Caco-2 (cell line): ENCODE data around the gene PDE2A. TPM values are rescaled to one million over a fixed set of nuclear protein-coding genes. Genes with fewer than 3 reads are reported as not detected.

Experiments used
- BruUV-seq: library from RNA; stranded (reverse); fragments of 400-500 nt; replicated peaks from 2 replicates; lab custom pipeline; 2021; lab: Mats Ljungman, UMichigan
- CTCF ChIA-PET: fragments of 300-600 bp; sonication (Branson Sonifier 250); formaldehyde crosslinking; loops from one replicate; lab custom pipeline; 2022; ENCODE audit warnings: antibody characterized with exemption; lab: Charles Lee
- POLR2A ChIA-PET: fragments of 300-600 bp; sonication (Branson Sonifier 250); formaldehyde crosslinking; loops from one replicate; lab custom pipeline; 2022; ENCODE audit warnings: antibody characterized with exemption; lab: Charles Lee
- DNase-seq, 2 experiments: peaks; one replicate each; pipeline versions ENCODE4 v3.0.0 to v3.0.0-alpha.2; 2020 to 2022
- H3K27me3 ChIP-seq: replicated peaks from 2 replicates; pipeline ENCODE4 v1.6.0; 2011; ENCODE audit warnings: low read length; ENCODE audit not compliant: control insufficient read depth, insufficient read depth
- H3K36me3 ChIP-seq: 2 replicates; pipeline ENCODE4 v1.5.1; 2011; ENCODE audit warnings: low read length; ENCODE audit not compliant: control insufficient read depth, insufficient read depth
- H3K4me1 ChIP-seq: fragments of 250-450 bp; sonication (Bioruptor Pico); 2 replicates; pipeline ENCODE4 v1.5.1; 2020; ENCODE audit warnings: mild to moderate bottlenecking
- H3K4me3 ChIP-seq: 2 replicates; pipeline ENCODE4 v1.5.1; 2011; ENCODE audit warnings: low read depth, mild to moderate bottlenecking, control low read depth, low read length
- H3K9me3 ChIP-seq: fragments of 250-450 bp; sonication (Bioruptor Pico); 2 replicates; pipeline ENCODE4 v1.5.1; 2020; ENCODE audit warnings: mild to moderate bottlenecking, moderate library complexity
- H3K27ac Mint-ChIP-seq: one replicate; pipeline ENCODE4 v1.8.0; 2022; ENCODE audit warnings: mixed read lengths; ENCODE audit not compliant: unreplicated experiment
- H3K27me3 Mint-ChIP-seq: one replicate; pipeline ENCODE4 v1.8.0; 2022; ENCODE audit warnings: mixed read lengths; ENCODE audit not compliant: insufficient read depth, unreplicated experiment
- H3K36me3 Mint-ChIP-seq: one replicate; pipeline ENCODE4 v1.8.0; 2022; ENCODE audit warnings: mild to moderate bottlenecking, mixed read lengths; ENCODE audit not compliant: insufficient read depth, unreplicated experiment
- H3K4me1 Mint-ChIP-seq: one replicate; pipeline ENCODE4 v1.8.0; 2022; ENCODE audit warnings: low read depth, mixed read lengths; ENCODE audit not compliant: unreplicated experiment
- H3K4me3 Mint-ChIP-seq: one replicate; pipeline ENCODE4 v1.8.0; 2022; ENCODE audit warnings: mild to moderate bottlenecking, moderate library complexity, mixed read lengths; ENCODE audit not compliant: unreplicated experiment
- H3K9me3 Mint-ChIP-seq: one replicate; pipeline ENCODE4 v1.8.0; 2022; ENCODE audit warnings: mixed read lengths; ENCODE audit not compliant: unreplicated experiment
- intact Hi-C: fragments of 100-400 bp; cut with micrococcal nuclease; formaldehyde crosslinking; loops from one replicate; pipeline ENCODE4 v1.10.0; 2022; ENCODE audit not compliant: unreplicated experiment
- total RNA-seq: library from RNA; stranded (reverse); gene quantifications from 2 replicates; pipeline ENCODE4 v1.2.3, GENCODE V29; 2022
- TF ChIP-seq, protein P1 (sequence below), 2 experiments: fragments of 200-600 bp in 1 of 2; IDR thresholded peaks; 1 replicate in 1 of 2; 2 replicates in 1 of 2; pipeline versions ENCODE4 v1.5.1 to v1.8.0; 2011 to 2022; ENCODE audit warnings: antibody characterized with exemption in 1 of 2, control low read depth in 1 of 2, inconsistent platforms in 1 of 2, low read depth in 1 of 2, low read length in 1 of 2, mild to moderate bottlenecking in 1 of 2, moderate library complexity in 1 of 2; ENCODE audit not compliant: insufficient read depth in 1 of 2, severe bottlenecking in 1 of 2, unreplicated experiment in 1 of 2

PDE2A gene
- total RNA-seq, 1 experiment from 2014 or later, result 1.4 TPM

DNA sequence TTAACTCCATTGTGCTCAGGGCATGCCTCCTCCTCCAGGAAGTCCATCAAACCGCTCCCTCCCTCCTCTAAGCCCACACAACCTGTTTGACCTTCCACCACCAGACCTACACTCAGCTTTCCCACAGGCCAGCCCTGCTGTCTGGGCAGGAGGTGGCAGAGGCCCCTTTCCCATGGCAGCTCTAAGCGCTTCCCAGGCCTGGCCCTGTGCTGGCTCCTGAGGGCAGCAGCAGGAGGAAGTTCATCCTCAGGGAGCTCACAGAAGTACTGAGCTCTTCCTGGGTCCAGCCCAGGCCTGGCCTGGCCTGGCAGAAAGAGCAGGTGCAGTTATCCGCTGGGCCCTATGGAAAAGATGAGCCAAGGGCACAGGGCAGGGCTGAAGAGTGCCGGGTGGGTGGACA, 46.6 kb upstream of the PDE2A start:
- intact Hi-C loops, result no loop called here
- H3K9me3 ChIP-seq, result no peaks in the 10 kb centered on the region
- no peaks in the 10 kb centered on the region for H3K4me1 Mint-ChIP-seq
- no peak overlapping the region for H3K4me3 Mint-ChIP-seq
- POLR2A ChIA-PET, result no interaction called here
- TF ChIP-seq, protein P1, sequence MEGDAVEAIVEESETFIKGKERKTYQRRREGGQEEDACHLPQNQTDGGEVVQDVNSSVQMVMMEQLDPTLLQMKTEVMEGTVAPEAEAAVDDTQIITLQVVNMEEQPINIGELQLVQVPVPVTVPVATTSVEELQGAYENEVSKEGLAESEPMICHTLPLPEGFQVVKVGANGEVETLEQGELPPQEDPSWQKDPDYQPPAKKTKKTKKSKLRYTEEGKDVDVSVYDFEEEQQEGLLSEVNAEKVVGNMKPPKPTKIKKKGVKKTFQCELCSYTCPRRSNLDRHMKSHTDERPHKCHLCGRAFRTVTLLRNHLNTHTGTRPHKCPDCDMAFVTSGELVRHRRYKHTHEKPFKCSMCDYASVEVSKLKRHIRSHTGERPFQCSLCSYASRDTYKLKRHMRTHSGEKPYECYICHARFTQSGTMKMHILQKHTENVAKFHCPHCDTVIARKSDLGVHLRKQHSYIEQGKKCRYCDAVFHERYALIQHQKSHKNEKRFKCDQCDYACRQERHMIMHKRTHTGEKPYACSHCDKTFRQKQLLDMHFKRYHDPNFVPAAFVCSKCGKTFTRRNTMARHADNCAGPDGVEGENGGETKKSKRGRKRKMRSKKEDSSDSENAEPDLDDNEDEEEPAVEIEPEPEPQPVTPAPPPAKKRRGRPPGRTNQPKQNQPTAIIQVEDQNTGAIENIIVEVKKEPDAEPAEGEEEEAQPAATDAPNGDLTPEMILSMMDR (IDR thresholded peaks at IDR 0.05; ENCODE audit: insufficient read depth in 1 of 2, low read depth in 1 of 2, low read length in 1 of 2, severe bottlenecking in 1 of 2, unreplicated experiment in 1 of 2), result no peak
- H3K4me3 ChIP-seq, result no peak overlapping the region
- H3K4me1 ChIP-seq, result peaks cover 4% of the 10 kb centered on the region; the same call in 1 of the 2 replicates
- H3K36me3 Mint-ChIP-seq, result peaks cover 5% of the 10 kb centered on the region
- BruUV-seq, result no TSS peak
- H3K9me3 Mint-ChIP-seq, result no peaks in the 10 kb centered on the region
- no peaks in the 10 kb centered on the region for H3K27me3 Mint-ChIP-seq
- no peak for DNase-seq
- H3K36me3 ChIP-seq, result peaks cover 1% of the 10 kb centered on the region; the same call in 1 of the 2 replicates
- no peak overlapping the region for H3K27ac Mint-ChIP-seq
- CTCF ChIA-PET, result interaction anchor here (1.4 kb wide), 1 partner anchor 37 kb away, joined by 5 read pairs; no protein-coding TSS in a partner anchor
- no peaks in the 10 kb centered on the region for H3K27me3 ChIP-seq

DNA sequence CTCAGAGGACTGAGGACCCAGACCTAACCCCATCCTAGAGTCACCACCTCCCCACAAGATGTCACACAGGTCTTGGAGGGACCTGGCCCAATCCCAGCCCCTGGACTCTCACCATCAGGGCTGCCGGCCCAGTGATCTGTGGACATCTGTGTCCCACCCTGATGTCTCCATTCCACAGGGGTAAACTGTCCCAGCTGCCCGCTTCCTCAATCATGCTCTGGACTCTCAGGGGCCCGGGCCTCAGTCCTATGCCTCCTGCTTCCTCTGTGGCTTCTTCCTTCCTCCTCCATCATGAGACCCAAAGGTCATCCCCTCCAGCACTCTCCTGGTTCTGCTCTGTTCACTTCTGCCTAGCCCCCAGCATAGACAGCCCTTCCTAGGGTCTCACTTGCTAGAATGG, 45.8 kb upstream of the PDE2A start:
- intact Hi-C loops, result no loop called here
- Mint-ChIP-seq H3K27ac (no peak overlapping the region), H3K9me3 (no peaks in the 10 kb centered on the region), H3K4me3 (no peak overlapping the region), H3K36me3 (peaks cover 5% of the 10 kb centered on the region), H3K4me1 (no peaks in the 10 kb centered on the region), H3K27me3 (no peaks in the 10 kb centered on the region)
- TF ChIP-seq, protein P1 (IDR thresholded peaks at IDR 0.05; ENCODE audit: insufficient read depth in 1 of 2, low read depth in 1 of 2, low read length in 1 of 2, severe bottlenecking in 1 of 2, unreplicated experiment in 1 of 2), result no peak
- H3K9me3 ChIP-seq, result no peaks in the 10 kb centered on the region
- peaks cover 1% of the 10 kb centered on the region; the same call in 1 of the 2 replicates for H3K36me3 ChIP-seq
- H3K27me3 ChIP-seq, result no peaks in the 10 kb centered on the region
- POLR2A ChIA-PET, result no interaction called here
- H3K4me3 ChIP-seq, result no peak overlapping the region
- DNase-seq, result no peak
- H3K4me1 ChIP-seq, result peaks cover 4% of the 10 kb centered on the region; the same call in 1 of the 2 replicates
- BruUV-seq, result no TSS peak
- CTCF ChIA-PET, result interaction anchor here (1.2 to 1.4 kb wide), 2 partner anchors 36 to 74 kb away, joined by 3 to 5 read pairs; no protein-coding TSS in a partner anchor

DNA sequence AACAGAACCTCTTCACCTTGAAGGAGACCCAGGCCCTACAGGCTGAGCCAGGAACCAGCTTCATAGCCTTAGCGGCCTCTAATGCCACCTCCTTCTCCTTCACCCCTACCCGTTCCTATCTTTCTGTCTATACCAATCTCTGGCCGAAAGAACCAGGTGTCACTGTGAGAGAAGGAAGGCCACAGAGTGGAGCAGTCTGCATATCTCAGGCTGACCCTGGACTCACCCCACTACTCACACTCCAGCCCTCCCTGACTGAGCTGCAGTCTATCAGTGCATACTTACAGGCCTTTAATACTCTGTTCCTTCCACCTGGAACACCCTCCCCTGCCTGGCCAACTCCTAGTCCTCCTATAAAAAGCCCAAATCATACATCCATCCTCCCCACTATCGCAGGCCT, 45.3 kb upstream of the PDE2A start:
- H3K9me3 Mint-ChIP-seq, result no peaks in the 10 kb centered on the region
- Histone ChIP-seq H3K4me1 (peaks cover 4% of the 10 kb centered on the region; the same call in 1 of the 2 replicates), H3K9me3 (no peaks in the 10 kb centered on the region), H3K4me3 (no peak overlapping the region), H3K36me3 (peaks cover 1% of the 10 kb centered on the region; the same call in 1 of the 2 replicates), H3K27me3 (no peaks in the 10 kb centered on the region)
- H3K4me1 Mint-ChIP-seq, result no peaks in the 10 kb centered on the region
- no peak for DNase-seq
- TF ChIP-seq, protein P1 (IDR thresholded peaks at IDR 0.05; ENCODE audit: insufficient read depth in 1 of 2, low read depth in 1 of 2, low read length in 1 of 2, severe bottlenecking in 1 of 2, unreplicated experiment in 1 of 2), result no peak
- BruUV-seq, result no TSS peak
- H3K27me3 Mint-ChIP-seq, result no peaks in the 10 kb centered on the region
- intact Hi-C loops, result no loop called here
- no peak overlapping the region for H3K27ac Mint-ChIP-seq
- CTCF ChIA-PET, result interaction anchor here (1.2 kb wide), 1 partner anchor 75 kb away, joined by 3 read pairs; no protein-coding TSS in a partner anchor
- H3K4me3 Mint-ChIP-seq, result no peak overlapping the region
- POLR2A ChIA-PET, result no interaction called here
- H3K36me3 Mint-ChIP-seq, result peaks cover 5% of the 10 kb centered on the region
